Cardiac septum (tissue), 1 donor: ENCODE measurements around the gene GALNT6. TPM values are rescaled to one million over a fixed set of nuclear protein-coding genes. Genes with fewer than 3 reads are reported as not detected.

Experiments used
- total RNA-seq: library from RNA; stranded (reverse); fragmentation: NEBNext Ultra II Directional; extraction: Animal tissue kit (Norgen Biotek cat#: 25700); gene quantifications from one replicate; pipeline ENCODE4 v1.2.1, GENCODE V29; 2021
- donor health status: DM: no; HTN: no; CAD: no.

GALNT6 gene
- total RNA-seq, 1 donor from 2014 or later, result 0.65 TPM

Other genes starting within 250 kb of the GALNT6 start
- 20.2 TPM for gene TFCP2, start 218.3 kb downstream of the GALNT6 start, total RNA-seq
- gene POU6F1, start 173.3 kb downstream of the GALNT6 start, total RNA-seq, result 9.1 TPM
- gene DAZAP2, start 152.6 kb downstream of the GALNT6 start, total RNA-seq, result 169 TPM
- gene SMAGP, start 121.0 kb downstream of the GALNT6 start, total RNA-seq, result 4.4 TPM
- 2.4 TPM for gene BIN2, start 67.2 kb downstream of the GALNT6 start, total RNA-seq
- gene CELA1, start 44.7 kb downstream of the GALNT6 start, total RNA-seq, result not detected
- gene SLC4A8, start 33.4 kb upstream of the GALNT6 start, total RNA-seq, result 0.86 TPM
- gene SCN8A, start 199.8 kb upstream of the GALNT6 start, total RNA-seq, result 0.19 TPM